Left kidney (tissue), 2 donors: ENCODE results near the gene PDSS2. TPM values are rescaled to one million over a fixed set of nuclear protein-coding genes. Genes with fewer than 3 reads are reported as not detected.
"Not testable (repeated sequence)": the region's sequence is repeated elsewhere in the genome, so short reads cannot be mapped to it uniquely, and the experiment has no call there.

Source experiments
- DNase-seq: peaks from one replicate; pipeline ENCODE4 v3.0.0-alpha.2; 2013
- polyA plus RNA-seq: library from polyadenylated mRNA; unstranded; fragments of 120-200 nt; gene quantifications from one replicate; pipeline ENCODE4 v1.2.1, GENCODE V29; 2013; ENCODE audit not compliant: insufficient read length

Gene PDSS2
- polyA plus RNA-seq, 1 donor, result 18.4 TPM

DNA sequence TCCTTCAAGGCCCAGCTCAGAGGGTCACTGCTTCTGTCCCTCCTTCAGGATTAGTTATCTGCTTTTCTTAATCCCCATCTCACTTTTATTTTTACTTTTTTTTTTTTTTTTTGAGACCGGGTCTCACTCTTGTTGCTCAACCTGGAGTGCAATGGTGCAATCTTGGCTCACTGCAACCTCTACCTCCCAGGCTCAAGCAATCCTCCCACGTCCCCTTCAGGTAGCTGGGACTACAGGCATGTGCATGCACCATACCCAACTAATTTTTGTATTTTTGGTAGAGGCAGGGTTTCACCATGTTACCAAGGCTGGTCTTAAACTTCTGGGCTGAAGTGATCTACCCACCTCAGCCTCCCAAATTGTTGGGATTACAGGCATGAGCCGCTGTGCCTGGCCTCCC, 16.5 kb upstream of the PDSS2 start:
- DNase-seq, result not testable (repeated sequence)

DNA sequence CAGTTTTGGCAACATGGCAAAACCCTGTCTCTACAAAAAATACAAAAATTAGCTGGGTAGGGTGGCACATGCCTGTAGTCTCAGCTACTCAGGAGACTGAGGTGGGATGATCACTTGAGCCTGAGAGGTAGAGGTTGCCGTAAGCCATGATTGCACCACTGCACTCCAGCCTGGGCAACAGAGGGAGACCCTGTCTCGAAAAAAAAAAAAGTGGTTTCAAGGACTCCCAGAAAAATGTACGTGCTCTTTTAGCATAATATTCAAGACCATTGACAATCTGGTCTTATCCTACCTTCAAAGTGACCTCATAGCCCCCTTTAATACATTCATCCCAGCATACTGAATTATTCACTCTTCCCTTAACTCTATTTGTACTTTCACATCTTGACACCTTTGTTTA, 16.0 kb upstream of the PDSS2 start:
- DNase-seq, result not testable (repeated sequence)

DNA sequence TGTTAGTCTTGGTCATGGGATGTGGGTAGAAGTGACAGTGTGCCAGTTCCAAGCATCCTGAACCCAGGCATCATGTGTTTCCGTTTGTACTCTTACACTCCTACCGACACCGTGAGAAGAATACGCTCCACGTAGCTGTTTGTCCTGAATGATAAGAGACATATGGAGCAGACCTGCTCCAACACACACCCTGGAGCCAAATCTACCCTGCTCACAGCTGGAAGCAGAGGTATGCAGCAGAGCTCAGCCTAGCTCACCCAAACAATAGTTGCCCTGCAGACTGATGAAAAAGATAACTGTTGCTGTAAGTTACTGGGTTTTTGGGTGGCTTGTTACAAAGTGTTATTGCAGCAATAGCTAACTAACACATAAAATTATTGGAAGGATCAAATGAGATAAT, 14.3 kb upstream of the PDSS2 start:
- DNase-seq, result no peak

DNA sequence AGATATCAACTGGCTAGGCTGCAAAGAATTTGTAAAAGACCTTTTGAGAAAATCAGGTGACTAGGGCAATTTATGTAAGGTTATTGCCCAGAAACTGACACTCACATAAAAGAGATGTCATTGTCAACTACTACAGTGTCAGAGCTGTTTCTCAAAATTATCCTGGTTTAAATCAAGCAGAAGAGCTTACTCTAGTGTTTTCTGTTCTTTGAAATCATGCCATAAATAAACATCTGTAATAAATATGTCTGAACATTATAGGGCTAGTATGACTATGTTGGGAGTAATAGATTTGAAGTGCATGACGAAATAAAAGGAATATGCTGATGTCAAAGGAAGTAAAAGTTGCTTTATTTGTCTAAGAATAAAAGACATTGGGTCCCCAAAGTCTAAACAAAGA, 11.0 kb upstream of the PDSS2 start:
- no peak for DNase-seq

DNA sequence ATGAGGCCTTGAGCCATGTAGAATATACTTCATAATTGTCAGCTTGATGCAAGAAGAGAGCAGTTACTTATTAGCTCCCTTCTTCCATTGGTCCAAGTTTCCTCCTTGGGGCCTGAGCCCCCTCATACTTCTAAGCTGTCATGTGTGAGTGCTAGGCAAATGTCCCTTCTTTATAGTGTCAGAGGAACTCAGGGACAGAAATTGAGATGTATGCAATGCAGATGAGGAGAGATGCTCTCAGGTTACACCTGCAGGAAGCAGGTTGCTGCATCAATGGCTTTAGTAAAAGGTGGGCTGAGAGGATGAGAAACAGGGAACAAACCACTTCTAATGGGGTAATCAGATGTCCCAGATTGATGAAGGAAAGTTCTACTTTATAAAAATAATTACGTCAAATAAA, 6.7 kb upstream of the PDSS2 start:
- DNase-seq, result no peak

DNA sequence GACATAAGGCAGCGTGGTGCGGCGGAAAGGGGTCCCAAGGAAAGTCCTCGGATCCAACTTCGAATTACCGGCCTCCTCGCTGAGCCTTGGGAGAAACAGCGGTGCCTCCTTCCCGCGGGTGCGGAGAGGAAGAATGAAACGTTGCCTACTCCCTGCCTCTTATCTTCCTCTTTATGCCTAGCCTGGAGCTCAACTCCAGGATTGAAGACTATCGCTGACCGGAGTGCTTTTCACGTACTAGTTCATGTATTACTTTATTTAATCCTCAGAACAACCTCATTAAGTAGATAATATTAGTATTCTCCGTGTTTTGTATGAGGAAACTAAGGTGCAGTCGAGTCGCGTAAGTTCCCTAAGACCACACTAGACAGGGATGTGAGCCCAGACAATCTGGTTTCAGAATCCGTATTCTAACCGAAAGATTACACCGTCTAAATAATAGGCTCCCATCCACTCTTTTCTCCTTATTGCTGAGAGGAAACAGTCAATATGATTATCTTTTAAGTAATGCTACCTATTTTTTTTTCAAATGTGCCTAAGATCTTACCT, 793 bp upstream of the PDSS2 start:
- no peak for DNase-seq

DNA sequence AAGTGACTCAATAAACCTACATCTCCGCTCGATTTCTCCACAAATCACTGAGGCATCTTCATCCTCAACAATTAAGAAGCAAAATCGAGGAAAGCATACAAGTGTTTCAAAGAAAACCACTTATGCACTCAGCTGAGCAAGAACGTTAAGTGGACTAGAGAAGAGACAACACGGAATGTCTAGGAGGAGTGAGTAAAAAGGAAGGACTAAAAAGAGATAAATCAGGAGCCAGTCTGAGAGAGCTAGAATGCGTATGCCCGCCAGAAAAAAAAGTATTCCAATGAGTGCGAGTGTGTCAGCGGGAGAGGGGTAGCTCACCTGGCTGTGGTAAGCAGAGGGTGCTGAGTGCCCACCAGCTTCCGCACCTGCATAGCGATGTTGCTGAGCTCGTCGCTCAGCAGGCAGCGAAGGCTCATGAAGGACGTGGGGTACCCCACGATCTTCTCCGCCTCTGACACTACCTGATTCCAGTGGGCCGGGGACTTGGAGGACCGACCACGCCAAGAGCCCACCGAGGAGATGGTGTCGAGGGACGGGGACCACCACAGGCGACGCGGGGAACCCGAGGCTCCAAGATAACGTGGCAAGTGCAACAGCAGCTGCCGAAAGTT, 587 bp downstream of the PDSS2 start:
- peak; percentile 40 for DNase-seq

DNA sequence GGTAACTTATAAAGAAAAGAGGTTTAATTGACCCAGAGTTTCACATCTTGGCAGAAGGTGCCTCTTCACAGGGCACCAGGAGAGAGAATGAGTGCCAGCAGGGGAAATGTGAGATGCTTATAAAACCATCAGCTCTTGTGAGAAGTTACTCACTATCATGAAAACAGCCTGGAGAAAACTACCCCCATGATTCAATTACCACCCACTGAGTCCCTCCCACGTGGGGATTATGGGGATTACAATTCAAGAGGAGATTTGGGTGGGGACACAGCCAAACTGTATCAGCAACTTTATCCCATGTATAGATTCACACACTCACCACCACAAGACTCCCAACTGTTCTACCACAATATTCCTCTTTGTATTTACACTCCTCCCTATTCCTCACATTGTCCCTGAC, 10.6 kb downstream of the PDSS2 start:
- no peak for DNase-seq

DNA sequence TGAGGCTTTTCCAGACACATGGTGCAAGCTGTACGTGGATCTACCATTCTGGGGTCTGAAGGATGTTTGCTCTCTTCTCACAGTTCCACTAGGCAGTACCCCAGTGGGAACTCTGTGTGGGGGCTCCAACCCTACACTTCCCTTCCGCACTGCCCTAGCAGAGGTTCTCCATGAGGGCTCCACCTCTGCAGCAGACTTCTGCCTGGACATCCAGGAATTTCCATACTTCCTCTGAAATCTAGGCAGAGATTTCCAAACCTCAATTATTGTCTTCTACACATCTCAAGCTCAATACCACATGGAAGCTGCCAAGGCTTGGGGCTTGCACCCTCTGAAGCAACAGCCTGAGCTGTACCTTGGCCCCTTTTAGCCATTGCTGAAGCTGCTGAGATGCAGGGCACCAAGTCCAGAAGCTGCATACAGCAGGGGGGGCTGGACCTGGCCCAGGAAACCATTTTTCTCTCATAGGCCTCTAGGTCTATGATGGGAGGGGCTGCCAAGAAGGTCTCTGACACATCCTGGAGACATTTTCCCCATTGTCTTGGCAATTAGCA, 11.6 kb downstream of the PDSS2 start:
- DNase-seq, result no peak

DNA sequence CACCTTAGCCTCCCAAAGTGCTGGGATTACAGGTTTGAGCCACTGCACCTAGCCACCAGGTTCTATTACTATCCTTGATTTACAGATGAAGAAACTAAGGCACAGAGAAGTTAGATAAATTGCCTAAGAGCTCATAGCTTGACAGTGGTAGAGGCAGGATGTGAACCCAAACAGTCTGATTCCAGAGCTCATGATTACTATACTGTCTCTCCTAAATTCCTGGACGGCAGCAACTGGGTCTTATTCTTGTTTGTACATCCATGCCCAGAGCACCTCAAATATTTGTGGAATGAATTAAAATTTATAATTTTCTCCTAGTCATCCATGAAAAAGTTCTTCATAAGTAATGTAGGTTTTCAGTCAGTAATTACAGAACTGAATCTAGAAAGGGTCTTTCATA, 15.1 kb downstream of the PDSS2 start:
- no peak for DNase-seq

DNA sequence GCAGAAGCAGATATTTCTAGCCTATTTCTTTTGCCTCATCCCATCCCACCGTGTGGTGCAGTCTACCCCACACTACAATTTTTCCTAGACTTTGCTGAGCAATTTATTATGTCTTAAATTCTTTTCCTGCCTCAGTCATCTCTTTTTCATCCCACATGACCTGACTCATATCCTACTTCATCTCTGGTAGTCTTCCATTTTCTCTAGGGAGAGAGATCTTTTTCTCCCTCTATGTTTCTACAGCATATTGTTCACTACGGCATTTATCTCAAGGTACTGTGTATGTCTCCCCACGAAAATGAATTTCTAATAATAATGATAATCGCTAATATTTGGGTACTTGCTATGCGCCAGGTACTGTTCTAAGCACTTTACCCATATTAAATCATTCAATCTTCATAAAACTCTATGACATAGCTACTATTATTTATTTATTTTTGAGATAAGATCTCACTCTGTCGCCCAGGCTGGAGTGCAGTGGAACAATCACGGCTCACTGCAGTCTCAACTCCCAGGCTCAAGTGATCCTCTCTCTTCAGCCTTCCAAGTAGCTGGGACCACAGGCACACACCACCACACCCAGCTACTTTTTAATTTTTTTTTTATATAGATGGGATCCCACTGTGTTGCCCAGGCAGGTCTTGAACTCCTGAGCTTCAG, 15.6 kb downstream of the PDSS2 start:
- DNase-seq, result no peak

DNA sequence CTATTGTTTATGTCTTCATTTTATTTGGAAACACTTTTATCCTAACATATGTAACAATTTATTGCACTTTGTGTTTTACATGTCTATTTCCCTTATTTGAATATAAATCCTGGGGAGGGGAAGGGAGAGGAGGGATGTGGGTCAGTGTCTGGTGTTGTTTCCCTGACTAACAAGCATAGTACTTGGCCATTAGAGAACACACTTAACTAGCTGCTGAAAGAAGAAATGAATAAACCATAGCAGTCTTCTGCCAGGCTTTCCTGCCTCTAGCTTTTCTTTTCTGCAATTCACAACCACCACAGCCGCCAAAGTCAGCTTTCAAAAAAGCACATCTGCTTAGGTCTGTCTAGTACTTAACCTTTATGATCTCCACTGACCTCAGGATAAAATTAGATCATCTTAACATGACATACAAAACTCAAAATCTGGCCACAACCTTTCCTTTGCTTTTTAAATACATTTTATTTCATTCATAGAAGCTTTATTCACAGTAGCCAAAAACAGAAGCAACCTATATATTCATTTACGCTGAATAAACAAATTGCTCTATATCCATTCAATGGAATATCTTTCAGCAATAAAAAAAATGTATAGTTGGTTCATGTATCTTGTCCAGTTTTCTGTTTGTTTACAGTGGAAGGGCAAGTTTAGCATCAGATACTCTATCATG, 16.3 kb downstream of the PDSS2 start:
- DNase-seq, result no peak

DNA sequence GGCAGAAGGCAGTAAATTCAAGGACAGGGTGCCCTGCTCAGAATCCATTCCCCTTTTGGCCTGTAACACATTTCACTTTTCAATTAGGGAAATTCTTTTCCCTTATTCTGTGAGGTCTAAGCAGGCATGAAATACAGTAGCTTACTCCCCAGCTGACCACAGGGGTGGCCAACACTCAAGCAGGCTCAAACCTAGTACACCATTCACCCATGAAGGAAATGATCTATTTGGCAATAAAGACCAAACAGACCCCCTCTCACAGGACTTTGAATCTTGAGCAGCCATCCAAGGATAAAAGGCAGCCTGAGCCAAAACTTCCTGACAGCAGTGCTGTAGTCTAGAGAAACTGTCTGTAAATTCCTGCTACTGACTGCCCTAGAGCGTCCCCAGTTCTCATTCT, 17.7 kb downstream of the PDSS2 start:
- DNase-seq, result no peak

DNA sequence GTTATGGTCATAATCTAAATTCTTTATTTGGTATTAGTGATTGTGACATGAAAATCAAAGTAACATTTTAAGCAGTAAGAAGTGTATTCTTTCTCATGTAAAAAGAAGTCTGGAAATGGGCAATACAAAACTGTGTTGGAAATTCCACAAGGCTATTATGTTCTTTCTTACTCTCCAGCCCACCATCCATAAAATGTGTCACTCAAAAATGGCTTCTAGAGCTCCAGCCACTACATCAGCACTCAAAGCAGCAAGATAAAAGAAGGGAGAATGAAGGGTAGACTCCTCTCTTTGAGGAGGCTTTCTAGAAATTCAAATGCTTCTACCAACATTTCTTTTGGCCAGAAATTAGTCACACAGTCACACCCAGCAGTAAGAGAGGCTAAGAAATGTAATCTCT, 18.4 kb downstream of the PDSS2 start:
- DNase-seq, result no peak

DNA sequence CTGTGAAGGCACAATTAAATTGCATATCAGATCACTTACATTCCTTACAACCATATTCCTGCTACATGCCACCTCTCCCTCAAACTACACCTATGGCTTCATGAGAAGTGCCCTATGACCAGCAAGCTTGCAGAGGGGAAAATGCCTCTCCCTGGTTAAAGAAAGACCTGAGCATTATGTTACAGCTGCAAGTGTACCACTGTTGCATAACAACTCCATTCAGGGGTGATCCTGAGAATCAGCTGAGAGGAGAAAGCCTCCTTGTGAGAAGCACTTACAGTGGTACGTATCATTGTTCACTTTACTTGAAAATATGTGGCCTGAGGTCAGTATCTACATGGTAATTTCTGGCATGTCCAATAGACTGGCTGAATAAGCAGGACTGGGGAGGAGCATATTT, 20.0 kb downstream of the PDSS2 start:
- DNase-seq, result no peak

DNA sequence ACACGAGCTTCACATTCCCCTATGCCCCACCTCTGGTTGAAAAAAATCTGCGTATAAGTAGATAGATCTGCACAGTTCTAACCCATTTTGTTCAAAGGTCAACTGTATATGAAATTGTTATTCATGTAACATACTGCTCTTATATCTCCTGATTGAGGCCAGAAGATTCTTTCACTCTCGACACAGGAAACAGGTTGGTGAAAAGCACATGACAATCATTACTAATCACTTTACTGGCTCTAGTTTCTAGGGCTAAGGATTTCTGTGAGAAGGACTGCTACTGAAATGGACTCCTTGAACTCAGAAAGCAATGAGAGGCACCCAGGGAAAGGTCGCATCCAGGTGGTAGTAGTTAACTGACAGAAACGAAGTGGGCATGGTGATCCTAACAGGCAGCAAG, 21.7 kb downstream of the PDSS2 start:
- no peak for DNase-seq

DNA sequence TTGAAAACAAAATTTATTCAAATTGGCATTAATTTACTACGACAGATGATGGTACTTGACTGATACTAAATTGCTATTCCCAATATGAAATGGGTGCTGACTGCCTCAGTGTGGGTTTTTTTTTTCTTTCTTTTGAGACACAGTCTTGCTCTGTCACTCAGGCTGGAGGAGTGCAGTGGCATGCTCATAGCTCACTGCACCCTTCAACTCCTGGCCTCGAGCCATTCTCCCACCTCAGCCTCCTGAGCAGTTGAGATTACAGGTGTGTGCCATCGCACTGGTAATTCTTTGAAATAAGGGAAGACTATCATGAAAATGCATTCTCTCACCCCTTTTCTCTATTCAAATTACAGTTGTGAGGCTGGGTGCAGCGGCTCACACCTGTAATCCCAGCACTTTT, 22.5 kb downstream of the PDSS2 start:
- no peak for DNase-seq

DNA sequence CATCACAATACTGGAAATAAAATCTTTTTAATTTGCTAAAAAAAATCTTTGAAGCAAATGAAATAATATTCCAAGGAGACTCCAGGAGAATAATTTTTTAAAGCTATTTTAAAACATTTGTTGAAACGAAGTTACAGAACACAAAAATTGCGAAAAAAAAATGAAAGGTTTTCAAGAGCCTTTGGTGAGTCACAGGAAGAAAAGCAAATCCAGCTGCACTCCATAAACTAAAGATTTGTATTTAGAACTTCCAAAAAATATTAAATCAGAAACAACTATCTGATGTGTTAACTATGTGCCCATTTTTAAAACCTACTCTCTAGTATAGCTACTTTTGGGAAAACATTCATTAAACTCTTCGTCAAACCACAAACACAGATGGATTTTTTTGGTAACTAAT, 23.6 kb downstream of the PDSS2 start:
- DNase-seq, result no peak

DNA sequence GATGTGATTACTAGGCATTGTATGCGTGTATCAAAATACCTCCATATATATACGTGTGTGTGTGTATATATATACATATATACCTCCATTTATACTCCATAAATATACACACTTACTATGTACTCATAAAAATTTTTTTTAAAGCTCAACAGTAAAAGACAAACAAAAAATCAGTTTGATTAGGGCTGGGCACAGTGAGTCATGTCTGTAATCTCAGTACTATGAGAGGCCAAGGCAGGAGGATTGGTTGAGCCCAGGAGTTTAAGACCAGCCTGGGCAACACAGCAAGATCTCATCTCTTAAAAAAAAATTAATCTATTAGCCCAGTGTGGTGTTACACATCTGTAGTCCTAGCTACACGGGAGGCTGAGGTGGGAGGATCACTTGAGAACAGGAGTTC, 24.6 kb downstream of the PDSS2 start:
- DNase-seq, result no peak

DNA sequence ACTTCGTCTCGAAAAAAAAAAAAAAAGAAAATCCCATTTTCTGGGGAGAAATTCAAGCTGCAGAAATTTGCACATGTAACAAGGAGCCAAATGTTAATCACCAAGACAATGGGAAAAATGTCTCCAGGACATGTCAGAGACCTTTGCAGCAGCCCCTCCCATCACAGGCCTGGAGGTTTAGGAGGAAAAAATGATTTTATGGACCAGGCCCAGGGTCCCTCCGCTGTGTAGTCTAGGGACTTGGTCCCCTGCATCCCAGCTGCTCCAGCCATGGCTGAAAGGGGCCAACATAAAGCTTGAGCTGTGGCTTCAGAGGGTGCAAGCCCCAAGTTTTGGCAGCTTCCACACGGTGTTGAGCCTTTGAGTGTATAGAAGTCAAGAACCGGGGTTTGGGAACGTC, 33.4 kb downstream of the PDSS2 start:
- not testable (repeated sequence) for DNase-seq

DNA sequence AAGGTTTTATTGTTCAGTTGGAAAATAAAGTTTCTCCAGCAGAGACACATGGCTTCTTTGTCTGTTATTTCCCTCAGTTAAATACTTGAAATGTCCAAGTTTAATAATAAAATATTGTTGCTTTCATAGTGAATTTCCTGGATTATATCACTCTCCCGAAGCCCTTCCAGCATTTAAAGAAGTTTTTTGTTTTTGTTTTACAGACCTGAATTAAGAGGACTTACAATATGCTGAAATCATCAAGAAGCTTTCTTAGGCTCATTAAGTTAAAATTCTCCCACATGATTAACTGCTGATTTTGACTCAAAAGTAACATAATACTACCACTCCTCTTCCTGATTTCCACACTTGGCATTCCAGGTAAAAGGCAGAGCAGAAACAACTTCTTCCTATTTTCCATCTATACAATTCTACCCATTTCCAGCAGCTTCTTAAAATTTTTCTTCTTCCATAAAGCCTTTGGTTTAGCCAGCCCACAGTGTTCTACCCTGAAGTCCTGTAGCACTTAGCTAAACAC, 35.8 kb downstream of the PDSS2 start:
- peak; percentile 39 for DNase-seq

DNA sequence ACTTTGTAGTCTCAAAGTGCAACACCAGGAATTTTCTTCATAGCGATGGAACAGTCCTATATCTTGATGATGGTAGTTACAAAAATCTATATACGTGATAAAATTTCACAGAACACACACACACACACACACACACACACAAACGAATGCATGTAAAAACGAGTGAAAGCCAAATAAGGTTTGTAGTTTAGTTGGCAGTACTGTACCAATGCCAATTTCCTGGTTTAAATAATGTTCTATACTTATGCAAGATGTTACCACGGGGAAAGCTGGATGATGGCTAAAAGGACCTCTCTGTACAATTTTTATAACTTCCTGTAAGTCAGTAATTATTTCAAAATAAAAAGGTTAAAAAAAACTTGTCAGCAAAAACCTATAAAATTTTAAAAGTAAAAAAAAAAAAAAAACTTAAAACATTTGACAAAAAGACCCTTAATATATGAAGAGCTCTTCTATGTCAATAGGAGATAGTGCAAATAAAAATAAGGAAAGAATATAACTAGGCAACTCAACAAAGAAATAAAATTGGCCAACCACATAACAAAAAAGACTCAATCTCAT, 37.6 kb downstream of the PDSS2 start:
- DNase-seq, result no peak

DNA sequence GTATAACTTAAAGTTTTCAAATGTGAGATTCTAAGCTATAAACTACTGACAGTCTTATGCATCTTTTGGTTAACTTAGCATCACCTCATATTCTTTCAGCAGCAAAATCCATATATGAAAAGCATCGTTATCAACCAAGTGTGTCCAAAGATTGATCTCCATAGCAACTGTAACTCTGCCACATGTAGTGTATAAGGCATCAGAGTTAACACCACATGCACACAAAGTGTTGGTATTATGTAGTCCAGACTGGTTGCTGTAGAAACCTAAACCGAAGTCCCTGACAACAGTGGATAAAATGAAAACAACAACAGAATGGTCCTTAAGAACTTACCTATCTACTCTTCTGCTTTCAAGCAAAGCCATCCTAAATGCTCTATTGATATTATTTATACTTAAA, 39.6 kb downstream of the PDSS2 start:
- no peak for DNase-seq
